Measurements from ENCODE around the gene RBM25. TPM values are rescaled to one million over a fixed set of nuclear protein-coding genes. Genes with fewer than 3 reads are reported as not detected.
"Not testable (repeated sequence)": the region's sequence is repeated elsewhere in the genome, so short reads cannot be mapped to it uniquely, and the experiment has no call there.

Gene RBM25
- total RNA-seq, 1 experiment from 2014 or later = 22.9 TPM

- DNase-seq (ENCODE audit: low read depth) = no peak
Observed at GRCh38 chr14:73168691-73169090, 110.4 kb downstream of the RBM25 start.

DNA sequence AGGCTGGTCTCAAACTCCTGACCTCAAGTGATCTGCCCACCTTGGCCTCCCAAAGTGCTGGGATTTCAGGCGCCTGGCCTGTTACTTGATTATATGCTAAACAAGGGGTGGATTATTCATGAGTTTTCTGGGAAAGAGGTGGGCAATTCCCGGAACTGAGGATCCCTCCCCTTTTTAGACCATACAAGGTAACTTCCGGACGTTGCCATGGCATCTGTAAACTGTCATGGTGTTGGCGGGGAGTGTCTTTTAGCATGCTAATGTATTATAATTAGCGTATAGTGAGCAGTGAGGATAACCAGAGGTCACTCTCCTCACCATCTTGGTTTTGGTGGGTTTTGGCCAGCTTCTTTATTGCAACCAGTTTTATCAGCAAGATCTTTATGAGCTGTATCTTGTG lies 111.5 kb downstream of the RBM25 start:
- not testable (repeated sequence) for DNase-seq (ENCODE audit: low read depth)

DNA sequence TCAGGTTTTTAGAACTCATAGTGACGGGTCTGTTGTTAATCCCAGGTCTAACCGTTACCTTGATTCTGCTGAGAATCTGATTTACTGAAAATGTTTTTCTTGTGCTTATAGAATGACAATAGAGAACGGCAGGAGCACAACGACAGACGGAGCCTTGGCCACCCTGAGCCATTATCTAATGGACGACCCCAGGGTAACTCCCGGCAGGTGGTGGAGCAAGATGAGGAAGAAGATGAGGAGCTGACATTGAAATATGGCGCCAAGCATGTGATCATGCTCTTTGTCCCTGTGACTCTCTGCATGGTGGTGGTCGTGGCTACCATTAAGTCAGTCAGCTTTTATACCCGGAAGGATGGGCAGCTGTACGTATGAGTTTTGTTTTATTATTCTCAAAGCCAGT lies 112.4 kb downstream of the RBM25 start:
- no peak for DNase-seq (ENCODE audit: low read depth)

DNA sequence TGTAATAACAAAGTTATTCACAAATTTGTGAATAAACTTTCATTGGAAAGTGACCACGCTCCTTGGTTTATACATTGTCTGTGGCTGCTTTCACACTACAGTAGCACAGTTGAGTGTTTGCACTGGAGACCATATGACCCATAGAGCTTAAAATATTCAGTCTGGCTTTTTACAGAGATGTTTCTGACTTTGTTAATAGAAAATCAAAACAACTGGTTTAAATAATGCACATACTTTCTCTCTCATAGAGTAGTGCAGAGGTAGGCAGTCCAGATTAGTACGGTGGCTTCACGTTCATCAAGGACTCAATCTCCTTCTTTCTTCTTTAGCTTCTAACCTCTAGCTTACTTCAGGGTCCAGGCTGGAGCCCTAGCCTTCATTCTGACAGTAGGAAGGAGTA lies 114.2 kb downstream of the RBM25 start:
- no peak for DNase-seq (ENCODE audit: low read depth)

- peak; percentile 50 for DNase-seq (ENCODE audit: low read depth)
Observed at GRCh38 chr14:73173092-73173735, 114.9 kb downstream of the RBM25 start.

Other genes starting within 250 kb of the RBM25 start
- gene DPF3, start 164.4 kb upstream of the RBM25 start, total RNA-seq (2014; rRNA removed; shearing (Covaris generic)) = 4.2 and 6.5 TPM in 2 replicates
- gene DCAF4, start 132.1 kb upstream of the RBM25 start, total RNA-seq (2014; rRNA removed; shearing (Covaris generic)) = 12.7 and 22.6 TPM in 2 replicates
- 7.3 and 8.1 TPM in 2 replicates for gene ZFYVE1, start 31.4 kb upstream of the RBM25 start, total RNA-seq (2014; rRNA removed; shearing (Covaris generic))
- 24.2 and 25.9 TPM in 2 replicates for gene PSEN1, start 78.0 kb downstream of the RBM25 start, total RNA-seq (2014; rRNA removed; shearing (Covaris generic))
- gene PAPLN, start 179.0 kb downstream of the RBM25 start, total RNA-seq (2014; rRNA removed; shearing (Covaris generic)) = 1.6 and 2.8 TPM in 2 replicates

All from RPMI7951 (cell line).